ENCODE measurements around the gene APBA1.

The APBA1 gene

DNA sequence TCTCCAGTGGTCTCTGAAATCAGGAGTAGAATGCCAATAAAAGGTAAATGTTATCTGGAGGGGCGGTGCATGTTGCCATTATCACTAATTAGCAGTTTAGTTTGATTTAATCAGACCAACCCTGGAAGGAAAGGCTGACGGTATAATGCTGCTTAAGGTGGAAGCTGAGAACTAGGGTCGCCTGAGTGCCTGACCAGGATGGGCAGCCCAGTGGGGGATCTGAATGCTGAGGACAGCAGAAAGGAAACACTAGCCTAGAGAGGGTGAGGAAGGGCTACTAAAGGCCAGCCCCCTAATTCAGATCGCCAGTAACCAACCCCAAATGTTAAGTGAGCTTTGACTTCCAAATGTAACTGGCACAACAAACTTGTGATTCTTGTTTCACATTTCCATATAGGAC, 172.2 kb downstream of the APBA1 start:
- WGBS, 2 experiments (ENCODE audit: insufficient coverage in 2 of 2), result 57 to 62% methylated on average over 2 to 4 of the region's 4 CpGs
- Histone ChIP-seq H3K27ac (ENCODE audit: low read depth, low read length, severe bottlenecking) (no peak overlapping the region), H3K4me3 (ENCODE audit: extremely low read depth, insufficient read depth, low read length, poor library complexity, severe bottlenecking) (no peak overlapping the region), H3K36me3 (ENCODE audit: control insufficient read depth, insufficient read depth, low read length) (no peaks in the 10 kb centered on the region), H3K9me3 (ENCODE audit: control insufficient read depth, low read length) (no peaks in the 10 kb centered on the region), H3K4me1 (ENCODE audit: control insufficient read depth, insufficient read depth, low read length, poor library complexity, severe bottlenecking) (no peaks in the 10 kb centered on the region)

DNA sequence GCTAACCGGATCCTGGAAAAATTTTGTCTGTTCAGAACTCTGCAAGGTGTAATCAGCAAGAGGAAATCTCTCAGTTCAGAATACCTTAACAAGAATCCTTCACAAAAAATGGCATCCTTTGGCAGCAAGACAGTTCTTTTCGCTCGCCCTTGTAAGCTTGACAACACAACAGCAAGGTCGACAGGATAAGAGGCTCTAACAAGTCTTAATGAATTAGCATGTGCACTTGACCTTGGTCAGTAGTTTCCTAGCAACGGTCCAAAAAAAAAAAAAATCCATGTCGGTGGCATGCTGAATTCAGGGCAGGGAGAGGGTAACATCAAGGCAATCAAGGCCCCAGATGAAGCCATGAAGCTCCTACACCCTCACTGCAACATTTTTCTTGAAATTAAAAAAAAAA, 172.8 kb downstream of the APBA1 start:
- no peaks in the 10 kb centered on the region for H3K4me1 ChIP-seq (ENCODE audit: control insufficient read depth, insufficient read depth, low read length, poor library complexity, severe bottlenecking)
- 68 to 79% methylated on average over 4 to 5 of the region's 6 CpGs for WGBS, 2 experiments (ENCODE audit: insufficient coverage in 2 of 2)
- H3K27ac ChIP-seq (ENCODE audit: low read depth, low read length, severe bottlenecking), result no peak overlapping the region
- H3K36me3 ChIP-seq (ENCODE audit: control insufficient read depth, insufficient read depth, low read length), result no peaks in the 10 kb centered on the region
- no peak overlapping the region for H3K4me3 ChIP-seq (ENCODE audit: extremely low read depth, insufficient read depth, low read length, poor library complexity, severe bottlenecking)
- H3K9me3 ChIP-seq (ENCODE audit: control insufficient read depth, low read length), result no peaks in the 10 kb centered on the region

DNA sequence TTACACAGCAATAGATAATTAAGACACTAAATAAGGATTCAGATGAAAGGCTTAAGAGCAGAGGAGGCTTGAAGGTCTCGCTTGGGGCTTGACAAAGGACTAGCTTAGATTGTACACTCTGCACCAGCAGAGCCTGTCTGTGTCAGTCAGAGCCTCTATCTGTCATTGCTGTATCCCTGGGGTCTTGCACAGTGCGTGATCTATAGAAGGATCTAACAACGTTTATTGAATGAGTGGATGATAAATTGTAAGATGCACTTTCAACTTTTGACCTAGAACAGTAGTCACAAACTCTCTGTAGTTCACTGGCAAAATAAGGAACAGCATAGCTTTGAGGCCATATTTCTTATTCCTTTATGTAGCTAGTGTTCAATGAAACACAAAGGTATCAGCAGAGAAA, 173.7 kb downstream of the APBA1 start:
- WGBS, 2 experiments (ENCODE audit: insufficient coverage in 2 of 2), result 100% methylated on average over 1 to 3 of the region's 3 CpGs
- no peak overlapping the region for H3K4me3 ChIP-seq (ENCODE audit: extremely low read depth, insufficient read depth, low read length, poor library complexity, severe bottlenecking)
- no peaks in the 10 kb centered on the region for H3K9me3 ChIP-seq (ENCODE audit: control insufficient read depth, low read length)
- H3K4me1 ChIP-seq (ENCODE audit: control insufficient read depth, insufficient read depth, low read length, poor library complexity, severe bottlenecking), result no peaks in the 10 kb centered on the region
- H3K27ac ChIP-seq (ENCODE audit: low read depth, low read length, severe bottlenecking), result no peak overlapping the region
- no peaks in the 10 kb centered on the region for H3K36me3 ChIP-seq (ENCODE audit: control insufficient read depth, insufficient read depth, low read length)

DNA sequence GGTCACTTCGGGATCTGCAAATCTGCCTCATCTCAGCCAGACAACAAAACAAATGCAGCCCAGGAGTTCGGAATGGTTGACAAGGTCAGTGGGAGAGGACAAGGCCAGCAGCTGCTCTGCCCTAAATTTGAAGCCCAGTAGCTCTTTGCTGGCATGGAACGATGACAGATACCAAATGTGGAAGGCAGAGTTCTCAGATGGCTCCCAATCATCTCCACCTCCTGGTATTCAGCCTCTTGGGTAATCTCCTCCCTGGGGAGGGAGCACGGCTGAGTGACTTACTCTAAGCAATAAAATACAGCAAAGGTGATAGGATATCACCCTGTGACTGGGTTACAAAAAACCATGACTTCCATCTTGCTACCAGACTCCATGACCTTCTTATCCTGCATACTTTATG, 174.4 kb downstream of the APBA1 start:
- Histone ChIP-seq H3K9me3 (ENCODE audit: control insufficient read depth, low read length) (no peaks in the 10 kb centered on the region), H3K4me1 (ENCODE audit: control insufficient read depth, insufficient read depth, low read length, poor library complexity, severe bottlenecking) (no peaks in the 10 kb centered on the region), H3K27ac (ENCODE audit: low read depth, low read length, severe bottlenecking) (no peak overlapping the region), H3K4me3 (ENCODE audit: extremely low read depth, insufficient read depth, low read length, poor library complexity, severe bottlenecking) (no peak overlapping the region), H3K36me3 (ENCODE audit: control insufficient read depth, insufficient read depth, low read length) (no peaks in the 10 kb centered on the region)
- 61 to 94% methylated on average over 2 to 3 of the region's 4 CpGs for WGBS, 2 experiments (ENCODE audit: insufficient coverage in 2 of 2)

DNA sequence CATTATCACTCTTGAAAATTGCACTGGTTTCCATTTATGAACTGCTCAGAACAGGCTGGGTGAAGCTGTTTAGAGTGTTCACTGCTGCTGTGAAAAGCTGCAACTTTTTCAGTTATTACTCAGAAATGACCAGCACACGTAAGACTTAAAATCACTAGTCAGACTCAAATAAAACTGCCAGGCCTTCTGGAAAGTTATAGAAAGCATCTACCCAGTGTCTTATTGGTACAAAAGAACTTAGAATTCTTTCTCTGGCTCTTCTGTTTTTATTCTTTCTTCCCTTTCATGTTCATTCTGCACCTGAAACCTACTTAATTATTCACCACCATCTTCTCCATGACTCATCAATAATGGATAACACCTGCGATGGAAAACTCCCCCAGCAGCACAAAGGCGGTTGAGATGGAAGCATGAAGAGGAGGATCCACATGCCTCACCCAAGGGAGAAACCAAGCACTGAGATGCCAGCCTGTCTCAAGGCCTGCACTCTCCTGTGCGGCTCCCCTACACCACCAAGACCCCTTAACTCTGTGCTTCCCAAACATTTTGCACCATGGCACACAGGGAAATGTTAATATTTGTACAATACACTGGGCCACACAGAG, 175.2 kb downstream of the APBA1 start:
- Histone ChIP-seq H3K4me1 (ENCODE audit: control insufficient read depth, insufficient read depth, low read length, poor library complexity, severe bottlenecking) (no peaks in the 10 kb centered on the region), H3K36me3 (ENCODE audit: control insufficient read depth, insufficient read depth, low read length) (no peaks in the 10 kb centered on the region), H3K4me3 (ENCODE audit: extremely low read depth, insufficient read depth, low read length, poor library complexity, severe bottlenecking) (no peak overlapping the region), H3K27ac (ENCODE audit: low read depth, low read length, severe bottlenecking) (no peak overlapping the region), H3K9me3 (ENCODE audit: control insufficient read depth, low read length) (no peaks in the 10 kb centered on the region)
- WGBS, 2 experiments (ENCODE audit: insufficient coverage in 2 of 2), result 88 to 100% methylated on average over 1 of the region's 4 CpGs

DNA sequence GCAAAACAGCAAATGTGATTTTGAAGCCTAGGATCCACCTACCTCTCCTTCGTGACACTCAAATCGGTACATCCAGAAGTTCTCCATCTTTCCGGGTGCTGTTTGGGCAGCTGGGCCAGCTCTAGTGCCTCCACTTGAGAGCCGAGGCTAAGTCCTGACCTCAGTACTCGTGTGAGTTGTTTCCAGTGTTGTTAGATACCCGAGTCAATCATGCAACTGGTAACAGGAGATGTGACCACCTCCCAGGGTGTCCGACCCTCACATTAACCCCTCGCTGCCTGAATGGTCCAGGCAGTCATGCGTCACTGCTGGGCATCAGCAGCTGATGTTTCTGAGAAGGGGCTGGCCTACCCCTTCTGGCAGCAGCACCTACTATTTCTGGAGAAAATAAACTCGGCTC, 176.9 kb downstream of the APBA1 start:
- 67 to 76% methylated on average over 9 of the region's 10 CpGs for WGBS, 2 experiments (ENCODE audit: insufficient coverage in 2 of 2)
- Histone ChIP-seq H3K4me1 (ENCODE audit: control insufficient read depth, insufficient read depth, low read length, poor library complexity, severe bottlenecking) (no peaks in the 10 kb centered on the region), H3K4me3 (ENCODE audit: extremely low read depth, insufficient read depth, low read length, poor library complexity, severe bottlenecking) (no peak overlapping the region), H3K27ac (ENCODE audit: low read depth, low read length, severe bottlenecking) (no peak overlapping the region), H3K36me3 (ENCODE audit: control insufficient read depth, insufficient read depth, low read length) (no peaks in the 10 kb centered on the region), H3K9me3 (ENCODE audit: control insufficient read depth, low read length) (no peaks in the 10 kb centered on the region)

DNA sequence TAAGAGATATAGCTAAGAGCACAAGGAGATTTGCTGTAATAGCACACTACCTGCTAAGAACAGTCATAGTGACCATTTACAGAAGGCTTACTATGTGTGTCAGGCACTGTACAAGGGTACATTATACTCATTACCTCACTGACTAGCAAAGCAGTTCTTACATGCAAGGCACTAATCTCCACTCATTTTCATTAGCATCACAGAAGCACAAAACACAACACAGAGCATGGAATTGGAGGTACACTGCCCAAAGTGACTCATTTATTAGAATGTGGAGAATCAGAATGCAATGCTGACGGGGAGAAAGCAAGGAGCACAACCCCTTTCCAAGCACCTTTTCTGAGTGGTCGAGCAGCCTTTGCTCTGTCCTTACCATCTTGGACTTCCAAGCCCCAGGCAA, 177.4 kb downstream of the APBA1 start:
- H3K36me3 ChIP-seq (ENCODE audit: control insufficient read depth, insufficient read depth, low read length), result no peaks in the 10 kb centered on the region
- no peak overlapping the region for H3K4me3 ChIP-seq (ENCODE audit: extremely low read depth, insufficient read depth, low read length, poor library complexity, severe bottlenecking)
- WGBS, 2 experiments (ENCODE audit: insufficient coverage in 2 of 2), result 80 to 93% methylated on average over 2 of the region's 2 CpGs
- no peaks in the 10 kb centered on the region for H3K9me3 ChIP-seq (ENCODE audit: control insufficient read depth, low read length)
- H3K27ac ChIP-seq (ENCODE audit: low read depth, low read length, severe bottlenecking), result no peak overlapping the region
- H3K4me1 ChIP-seq (ENCODE audit: control insufficient read depth, insufficient read depth, low read length, poor library complexity, severe bottlenecking), result no peaks in the 10 kb centered on the region

DNA sequence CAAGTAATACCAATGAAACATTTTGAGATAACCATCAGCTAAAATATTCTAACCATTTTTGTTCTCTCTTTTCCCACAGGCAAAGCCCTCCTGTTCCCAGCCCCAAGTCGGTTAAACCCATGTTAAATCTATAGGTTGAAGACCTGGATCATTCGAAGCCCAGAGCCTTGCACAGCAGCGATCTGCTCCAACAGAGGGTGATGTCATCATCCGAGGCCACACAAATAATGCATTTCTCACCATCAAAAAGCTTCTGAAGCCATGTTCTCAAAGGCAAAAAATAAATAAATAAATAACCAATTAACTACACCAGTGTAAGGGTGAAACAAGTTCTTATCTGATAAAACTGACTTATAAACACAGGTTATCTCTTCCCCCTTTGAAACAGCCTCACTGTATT, 178.0 kb downstream of the APBA1 start:
- Histone ChIP-seq H3K27ac (ENCODE audit: low read depth, low read length, severe bottlenecking) (no peak overlapping the region), H3K4me3 (ENCODE audit: extremely low read depth, insufficient read depth, low read length, poor library complexity, severe bottlenecking) (no peak overlapping the region), H3K9me3 (ENCODE audit: control insufficient read depth, low read length) (no peaks in the 10 kb centered on the region), H3K36me3 (ENCODE audit: control insufficient read depth, insufficient read depth, low read length) (no peaks in the 10 kb centered on the region), H3K4me1 (ENCODE audit: control insufficient read depth, insufficient read depth, low read length, poor library complexity, severe bottlenecking) (no peaks in the 10 kb centered on the region)
- WGBS, 2 experiments (ENCODE audit: insufficient coverage in 2 of 2), result 92% methylated on average over 2 of the region's 4 CpGs; no CpG with 5 or more reads in 1 of the 2 experiments

DNA sequence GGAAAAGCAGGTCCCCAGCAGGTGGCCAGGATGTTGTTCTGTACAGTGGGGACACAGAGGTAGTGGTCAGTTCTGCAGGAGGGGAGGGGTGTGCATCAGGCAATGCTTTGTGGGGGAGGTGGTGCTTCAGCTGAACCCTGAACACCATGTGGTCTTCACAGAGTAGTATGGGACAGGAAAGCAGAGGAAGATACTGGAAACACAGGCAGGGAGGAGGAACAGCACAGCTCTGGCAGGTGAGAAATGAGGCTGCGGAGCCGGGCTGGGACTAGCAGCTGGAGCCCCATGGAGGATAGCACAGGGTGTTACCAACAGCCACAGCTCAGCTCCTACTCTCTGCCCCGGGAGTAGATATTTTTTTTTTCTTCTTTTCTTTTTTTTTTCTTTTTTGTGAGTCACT, 185.7 kb downstream of the APBA1 start:
- Histone ChIP-seq H3K9me3 (ENCODE audit: control insufficient read depth, low read length) (no peaks in the 10 kb centered on the region), H3K36me3 (ENCODE audit: control insufficient read depth, insufficient read depth, low read length) (no peaks in the 10 kb centered on the region), H3K4me3 (ENCODE audit: extremely low read depth, insufficient read depth, low read length, poor library complexity, severe bottlenecking) (no peak overlapping the region), H3K27ac (ENCODE audit: low read depth, low read length, severe bottlenecking) (no peak overlapping the region), H3K4me1 (ENCODE audit: control insufficient read depth, insufficient read depth, low read length, poor library complexity, severe bottlenecking) (no peaks in the 10 kb centered on the region)
- 55% methylated on average over 2 of the region's 3 CpGs; no CpG with 5 or more reads in 1 of the 2 experiments for WGBS, 2 experiments (ENCODE audit: insufficient coverage in 2 of 2)

DNA sequence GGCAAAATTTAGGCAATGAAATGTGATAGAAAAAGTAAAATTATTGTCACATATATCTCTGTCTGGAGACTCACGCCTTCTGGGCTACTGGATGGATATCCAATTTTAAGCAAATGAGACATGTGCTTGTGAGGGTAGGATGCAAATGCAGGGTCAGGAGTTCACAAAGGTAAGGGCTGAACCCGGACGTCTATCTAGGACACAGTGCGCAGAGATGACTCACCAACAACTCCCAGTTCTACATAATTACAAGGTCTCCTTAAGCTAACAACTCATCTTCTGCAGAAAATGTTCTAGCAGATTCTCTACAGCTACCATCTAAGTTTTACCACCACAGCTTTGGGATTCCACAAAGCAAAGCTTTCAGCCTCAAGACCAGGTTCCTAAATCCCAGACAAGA, 186.7 kb downstream of the APBA1 start:
- WGBS, 2 experiments (ENCODE audit: insufficient coverage in 2 of 2), result 74 to 83% methylated on average over 4 of the region's 4 CpGs
- no peak overlapping the region for H3K4me3 ChIP-seq (ENCODE audit: extremely low read depth, insufficient read depth, low read length, poor library complexity, severe bottlenecking)
- no peaks in the 10 kb centered on the region for H3K9me3 ChIP-seq (ENCODE audit: control insufficient read depth, low read length)
- no peaks in the 10 kb centered on the region for H3K4me1 ChIP-seq (ENCODE audit: control insufficient read depth, insufficient read depth, low read length, poor library complexity, severe bottlenecking)
- H3K27ac ChIP-seq (ENCODE audit: low read depth, low read length, severe bottlenecking), result no peak overlapping the region
- no peaks in the 10 kb centered on the region for H3K36me3 ChIP-seq (ENCODE audit: control insufficient read depth, insufficient read depth, low read length)

DNA sequence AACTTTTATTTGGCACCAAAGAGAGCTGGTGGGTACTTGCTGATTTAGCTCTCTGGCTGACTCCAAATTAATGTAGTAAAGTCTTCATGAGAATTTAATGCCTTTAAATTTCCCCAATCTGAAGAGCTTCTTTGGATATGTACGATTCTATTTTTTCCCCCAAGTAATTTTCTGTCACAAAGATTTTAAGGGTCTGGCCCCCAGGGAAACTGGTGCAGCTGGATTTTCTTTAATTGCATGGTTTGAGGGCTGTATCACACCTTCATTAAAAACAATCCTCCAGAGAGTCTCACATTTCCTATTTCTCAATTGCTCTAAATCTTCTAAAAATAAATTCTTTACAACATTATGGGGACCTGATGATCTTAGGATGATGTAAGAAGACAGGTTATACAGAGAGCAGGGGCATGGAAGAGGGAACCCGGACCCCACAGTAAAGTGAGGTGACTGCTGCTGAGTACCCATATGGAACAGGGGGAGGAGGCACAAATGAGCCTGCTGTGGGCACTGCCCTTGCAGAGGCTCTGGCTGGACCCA, 188.2 kb downstream of the APBA1 start:
- Histone ChIP-seq H3K36me3 (ENCODE audit: control insufficient read depth, insufficient read depth, low read length) (no peaks in the 10 kb centered on the region), H3K27ac (ENCODE audit: low read depth, low read length, severe bottlenecking) (no peak overlapping the region), H3K9me3 (ENCODE audit: control insufficient read depth, low read length) (no peaks in the 10 kb centered on the region), H3K4me3 (ENCODE audit: extremely low read depth, insufficient read depth, low read length, poor library complexity, severe bottlenecking) (no peak overlapping the region), H3K4me1 (ENCODE audit: control insufficient read depth, insufficient read depth, low read length, poor library complexity, severe bottlenecking) (no peaks in the 10 kb centered on the region)
- WGBS, 2 experiments (ENCODE audit: insufficient coverage in 2 of 2), result 67 to 80% methylated on average over 1 of the region's 2 CpGs

Data from mesodermal cell (in vitro differentiated cells).